ENCODE results near the gene SYNPO2.

- no peak for TF ChIP-seq EZH2 (IDR thresholded peaks at IDR 0.05; ENCODE audit: borderline replicate concordance, insufficient read depth, low read depth, low read length, poor library complexity, severe bottlenecking)
- TF ChIP-seq, protein P1, sequence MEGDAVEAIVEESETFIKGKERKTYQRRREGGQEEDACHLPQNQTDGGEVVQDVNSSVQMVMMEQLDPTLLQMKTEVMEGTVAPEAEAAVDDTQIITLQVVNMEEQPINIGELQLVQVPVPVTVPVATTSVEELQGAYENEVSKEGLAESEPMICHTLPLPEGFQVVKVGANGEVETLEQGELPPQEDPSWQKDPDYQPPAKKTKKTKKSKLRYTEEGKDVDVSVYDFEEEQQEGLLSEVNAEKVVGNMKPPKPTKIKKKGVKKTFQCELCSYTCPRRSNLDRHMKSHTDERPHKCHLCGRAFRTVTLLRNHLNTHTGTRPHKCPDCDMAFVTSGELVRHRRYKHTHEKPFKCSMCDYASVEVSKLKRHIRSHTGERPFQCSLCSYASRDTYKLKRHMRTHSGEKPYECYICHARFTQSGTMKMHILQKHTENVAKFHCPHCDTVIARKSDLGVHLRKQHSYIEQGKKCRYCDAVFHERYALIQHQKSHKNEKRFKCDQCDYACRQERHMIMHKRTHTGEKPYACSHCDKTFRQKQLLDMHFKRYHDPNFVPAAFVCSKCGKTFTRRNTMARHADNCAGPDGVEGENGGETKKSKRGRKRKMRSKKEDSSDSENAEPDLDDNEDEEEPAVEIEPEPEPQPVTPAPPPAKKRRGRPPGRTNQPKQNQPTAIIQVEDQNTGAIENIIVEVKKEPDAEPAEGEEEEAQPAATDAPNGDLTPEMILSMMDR (IDR thresholded peaks at IDR 0.05): no peak
These were observed 20.7 kb downstream of the SYNPO2 start for GRCh38 chr4:118909173-118909956.

Data from B cell (primary cell).